Loucy (cell line): ENCODE data around the gene NOS2.

ENCODE experiments used
- H2AFZ ChIP-seq: fragments of 200-600 bp; sonication (generic); 2 replicates; pipeline ENCODE4 v1.6.0; 2016; ENCODE audit warnings: antibody characterized with exemption, mild to moderate bottlenecking, low read length, moderate library complexity
- H3F3A ChIP-seq: fragments of 200-600 bp; 2 replicates; pipeline ENCODE4 v1.6.0; 2016; ENCODE audit warnings: antibody characterized with exemption, low read depth, mild to moderate bottlenecking
- H3K27me3 ChIP-seq: fragments of 200-600 bp; sonication (generic); 2 replicates; pipeline ENCODE4 v1.6.1; 2014; ENCODE audit warnings: low read length, mild to moderate bottlenecking; ENCODE audit not compliant: insufficient read depth, poor library complexity, severe bottlenecking
- H3K36me3 ChIP-seq: fragments of 200-600 bp; sonication (generic); 2 replicates; pipeline ENCODE4 v1.6.1; 2016; ENCODE audit warnings: low read length; ENCODE audit not compliant: insufficient read depth
- H3K4me1 ChIP-seq: fragments of 200-600 bp; sonication (generic); 2 replicates; pipeline ENCODE4 v1.5.1; 2014; ENCODE audit warnings: low read length, mild to moderate bottlenecking; ENCODE audit not compliant: insufficient read depth, poor library complexity, severe bottlenecking
- H3K4me2 ChIP-seq: fragments of 200-600 bp; sonication (generic); 2 replicates; pipeline ENCODE4 v1.6.0; 2014; ENCODE audit warnings: antibody characterized with exemption, low read length, low read depth, mild to moderate bottlenecking; ENCODE audit not compliant: poor library complexity, severe bottlenecking
- H3K4me3 ChIP-seq: fragments of 200-600 bp; sonication (generic); 2 replicates; pipeline ENCODE4 v1.5.1; 2014; ENCODE audit warnings: low read length, mild to moderate bottlenecking, mixed read lengths; ENCODE audit not compliant: poor library complexity, severe bottlenecking
- H3K79me2 ChIP-seq: fragments of 200-600 bp; sonication (generic); 2 replicates; pipeline ENCODE4 v1.6.1; 2014; ENCODE audit warnings: low read length; ENCODE audit not compliant: insufficient read depth
- H3K9ac ChIP-seq: fragments of 200-600 bp; sonication (generic); 2 replicates; pipeline ENCODE4 v1.6.0; 2014; ENCODE audit warnings: mild to moderate bottlenecking, low read depth, low read length, moderate library complexity; ENCODE audit not compliant: poor library complexity, severe bottlenecking
- H3K9me2 ChIP-seq: fragments of 200-600 bp; sonication (generic); replicated peaks from 2 replicates; pipeline ENCODE4 v1.6.1; 2016; ENCODE audit warnings: low read depth, low read length, mixed read lengths
- H3K9me3 ChIP-seq: fragments of 200-600 bp; sonication (generic); 2 replicates; pipeline ENCODE4 v1.6.1; 2014; ENCODE audit warnings: mild to moderate bottlenecking, antibody characterized with exemption, low read length, low read depth; ENCODE audit not compliant: insufficient read depth
- H4K20me1 ChIP-seq: fragments of 200-600 bp; sonication (generic); 2 replicates; pipeline ENCODE4 v1.6.0; 2014; ENCODE audit warnings: antibody characterized with exemption, low read length, mild to moderate bottlenecking; ENCODE audit not compliant: insufficient read depth, poor library complexity, severe bottlenecking
- CTCF ChIP-seq: fragments of 200-600 bp; sonication (generic); conservative IDR thresholded peaks from 2 replicates; pipeline ENCODE4 v1.5.1; 2014; ENCODE audit warnings: mild to moderate bottlenecking, antibody characterized with exemption, low read length
- EZH2phosphoT487 ChIP-seq: fragments of 200-600 bp; IDR thresholded peaks from 2 replicates; pipeline ENCODE4 v1.6.1; 2018; ENCODE audit warnings: antibody characterized with exemption, mild to moderate bottlenecking, moderate library complexity, borderline replicate concordance

Gene NOS2

DNA sequence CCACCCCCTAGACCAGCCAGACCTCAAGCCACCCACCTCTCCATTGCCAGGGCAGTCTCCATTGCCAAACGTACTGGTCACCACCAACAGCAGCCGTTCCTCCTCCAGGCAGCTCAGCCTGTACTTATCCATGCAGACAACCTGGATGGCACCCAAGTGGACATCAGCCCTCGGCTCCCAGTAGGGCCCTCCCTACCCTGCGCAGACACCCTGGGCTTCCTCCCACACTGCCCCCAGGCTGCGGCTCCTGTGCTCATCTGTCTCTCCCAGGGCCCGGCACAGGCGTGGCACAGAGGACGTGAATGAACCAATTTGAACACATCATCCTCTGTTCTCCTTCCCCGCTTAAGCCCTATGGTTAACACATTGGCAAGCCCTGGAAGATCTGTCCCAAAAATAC lies 29.5 kb downstream of the NOS2 start:
- Histone ChIP-seq H3K4me1 (no peaks in the 10 kb centered on the region), H3K27me3 (no peaks in the 10 kb centered on the region), H2AFZ (no peak overlapping the region), H3F3A (no peaks in the 10 kb centered on the region), H3K4me2 (no peak overlapping the region), H3K9me3 (no peaks in the 10 kb centered on the region), H3K9me2 (no peaks in the 10 kb centered on the region), H3K9ac (no peak overlapping the region), H3K36me3 (no peaks in the 10 kb centered on the region), H4K20me1 (no peaks in the 10 kb centered on the region), H3K79me2 (no peaks in the 10 kb centered on the region), H3K4me3 (no peak overlapping the region)
- TF ChIP-seq EZH2phosphoT487 (no peak), CTCF (no peak)

DNA sequence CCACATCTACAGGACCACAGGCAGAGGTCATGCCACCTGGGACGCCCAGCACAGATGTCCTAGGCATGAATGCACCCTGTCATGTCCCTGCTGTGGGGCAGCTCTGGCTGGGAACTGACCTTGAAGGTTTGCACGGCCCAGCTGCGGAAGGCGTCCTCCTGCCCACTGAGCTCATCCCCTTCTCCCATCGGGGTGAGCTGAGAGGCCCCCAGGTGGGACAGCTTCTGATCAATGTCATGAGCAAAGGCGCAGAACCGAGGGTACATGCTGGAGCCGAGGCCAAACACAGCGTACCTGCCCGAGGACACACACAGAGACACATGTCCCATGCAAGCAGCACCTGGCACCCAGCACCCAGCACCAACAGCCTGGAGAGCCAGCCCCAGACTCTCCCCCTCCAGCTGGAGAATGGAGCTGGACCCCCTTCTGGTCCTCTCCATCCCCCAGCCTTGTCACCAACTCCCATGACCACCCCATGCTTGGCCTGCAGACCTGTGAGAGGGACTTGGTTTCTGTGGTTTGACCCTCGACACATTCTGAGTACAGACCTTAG lies 31.4 kb downstream of the NOS2 start:
- Histone ChIP-seq H3K4me1 (no peaks in the 10 kb centered on the region), H3K79me2 (no peaks in the 10 kb centered on the region), H4K20me1 (no peaks in the 10 kb centered on the region), H3K9ac (no peak overlapping the region), H3K27me3 (no peaks in the 10 kb centered on the region), H3K9me2 (no peaks in the 10 kb centered on the region), H2AFZ (no peak overlapping the region), H3K4me2 (no peak overlapping the region), H3K36me3 (no peaks in the 10 kb centered on the region), H3K9me3 (no peaks in the 10 kb centered on the region), H3K4me3 (no peak overlapping the region), H3F3A (no peaks in the 10 kb centered on the region)
- TF ChIP-seq CTCF, result no peak
- TF ChIP-seq EZH2phosphoT487, result no peak

DNA sequence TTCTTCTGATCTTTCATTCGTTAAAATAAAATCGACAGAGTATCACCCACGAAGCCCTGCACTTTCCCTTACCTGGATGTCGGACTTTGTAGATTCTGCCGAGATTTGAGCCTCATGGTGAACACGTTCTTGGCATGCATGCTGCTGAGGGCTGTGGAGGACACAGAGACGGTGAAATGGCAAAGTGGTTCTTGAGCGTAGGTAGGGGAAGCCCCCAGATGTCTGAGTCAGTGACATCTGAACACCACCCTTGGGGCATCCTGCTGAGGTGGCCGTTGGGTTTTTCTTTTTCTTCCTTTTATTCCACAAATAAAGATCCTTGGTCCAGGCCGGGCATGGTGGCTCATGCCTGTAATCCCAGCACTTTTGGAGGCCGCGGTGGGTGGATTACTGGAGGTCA lies 33.9 kb downstream of the NOS2 start:
- TF ChIP-seq EZH2phosphoT487, result no peak
- TF ChIP-seq CTCF, result no peak
- Histone ChIP-seq H2AFZ (no peak overlapping the region), H4K20me1 (no peaks in the 10 kb centered on the region), H3K9me3 (no peaks in the 10 kb centered on the region), H3K4me1 (no peaks in the 10 kb centered on the region), H3K36me3 (no peaks in the 10 kb centered on the region), H3F3A (no peaks in the 10 kb centered on the region), H3K4me2 (no peak overlapping the region), H3K9me2 (no peaks in the 10 kb centered on the region), H3K27me3 (no peaks in the 10 kb centered on the region), H3K4me3 (no peak overlapping the region), H3K9ac (no peak overlapping the region), H3K79me2 (no peaks in the 10 kb centered on the region)
